GM21390 (cell line): ENCODE data around the gene MS4A8.
"Not testable (repeated sequence)": the region's sequence is repeated elsewhere in the genome, so short reads cannot be mapped to it uniquely, and the experiment has no call there.

Experiments
- ATAC-seq: cut with Tn5 transposase; IDR thresholded peaks from one replicate; pipeline ENCODE4 v1.9.1; 2021; ENCODE audit not compliant: unreplicated experiment

MS4A8 gene

GRCh38 chr11:60724420-60724819 is 25.0 kb downstream of the MS4A8 start, which contains the start of gene MS4A18:
TSS of gene MS4A18 (plus strand) at chr11:60724720.
- no peak for ATAC-seq

DNA sequence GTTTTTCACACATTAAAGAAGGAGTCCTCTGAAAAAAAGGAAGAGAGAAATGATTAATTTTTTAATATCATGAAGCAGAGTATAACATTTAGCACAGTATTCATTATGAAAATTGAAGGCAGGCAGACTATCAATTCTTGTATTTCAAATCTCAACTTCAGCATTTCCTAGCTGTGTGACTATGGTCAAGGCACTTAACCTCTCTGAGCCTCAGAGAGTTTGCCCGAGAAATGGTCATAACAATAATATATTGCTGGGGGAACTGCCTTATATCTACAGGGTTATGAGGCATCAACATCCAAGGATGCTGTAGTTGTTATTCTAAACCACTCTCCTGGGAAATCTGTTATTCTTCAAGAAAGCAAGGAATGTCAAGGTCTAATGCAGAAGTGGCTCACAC is 26.2 kb downstream of the MS4A8 start:
- no peak for ATAC-seq

DNA sequence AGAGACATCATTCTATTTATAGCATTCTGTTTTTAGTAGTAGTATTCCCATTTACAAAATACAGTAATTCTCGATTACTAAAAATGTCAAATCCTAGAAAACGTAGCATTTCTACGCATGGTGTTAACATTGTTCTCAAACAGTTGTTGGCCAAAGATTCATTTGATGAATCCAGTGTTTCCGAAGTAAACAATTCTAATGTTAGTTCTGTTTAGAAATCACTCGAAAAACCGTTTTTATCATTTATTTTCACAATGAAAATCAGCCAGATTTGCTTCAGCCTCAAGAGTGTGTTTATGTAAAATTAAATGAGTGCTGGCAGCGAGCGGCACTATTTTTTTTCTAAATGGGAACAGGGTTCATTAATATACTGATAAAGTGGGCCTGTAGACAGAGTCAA is 32.2 kb downstream of the MS4A8 start:
- ATAC-seq: no peak

GRCh38 chr11:60734279-60734678 is 34.9 kb downstream of the MS4A8 start:
- ATAC-seq: no peak

- ATAC-seq: no peak
Observed at GRCh38 chr11:60739114-60739513, 39.7 kb downstream of the MS4A8 start.

- no peak for ATAC-seq
Observed at GRCh38 chr11:60740573-60740972, 41.2 kb downstream of the MS4A8 start.

GRCh38 chr11:60741421-60741820 is 42.0 kb downstream of the MS4A8 start:
- ATAC-seq: no peak

DNA sequence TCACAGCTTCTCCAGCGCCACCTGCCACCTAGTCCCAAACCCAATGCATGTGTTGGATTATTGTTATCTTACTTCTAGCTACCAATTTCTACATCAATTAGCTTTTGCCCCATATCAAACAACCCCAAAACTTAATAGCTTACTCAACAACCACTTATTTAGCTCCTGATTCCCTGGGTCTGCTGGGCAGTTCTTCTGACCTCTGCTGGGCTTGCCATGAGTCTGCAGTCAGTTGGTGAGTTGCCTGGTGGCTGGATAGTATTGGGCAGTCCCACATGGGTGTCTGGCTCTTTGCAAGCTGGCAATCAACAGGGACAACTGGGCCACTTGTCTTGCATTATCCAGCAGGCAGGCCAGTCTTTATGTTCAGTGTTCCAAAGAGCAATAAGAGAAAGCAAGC is 43.6 kb downstream of the MS4A8 start:
- no peak for ATAC-seq

- ATAC-seq: no peak
Observed at GRCh38 chr11:60744114-60744513, 44.7 kb downstream of the MS4A8 start.

- no peak for ATAC-seq
Observed at GRCh38 chr11:60747359-60747873, 48.0 kb downstream of the MS4A8 start.

- no peak for ATAC-seq
Observed at GRCh38 chr11:60748225-60748624, 48.8 kb downstream of the MS4A8 start.

- ATAC-seq: no peak
Observed at GRCh38 chr11:60748821-60749220, 49.4 kb downstream of the MS4A8 start.

DNA sequence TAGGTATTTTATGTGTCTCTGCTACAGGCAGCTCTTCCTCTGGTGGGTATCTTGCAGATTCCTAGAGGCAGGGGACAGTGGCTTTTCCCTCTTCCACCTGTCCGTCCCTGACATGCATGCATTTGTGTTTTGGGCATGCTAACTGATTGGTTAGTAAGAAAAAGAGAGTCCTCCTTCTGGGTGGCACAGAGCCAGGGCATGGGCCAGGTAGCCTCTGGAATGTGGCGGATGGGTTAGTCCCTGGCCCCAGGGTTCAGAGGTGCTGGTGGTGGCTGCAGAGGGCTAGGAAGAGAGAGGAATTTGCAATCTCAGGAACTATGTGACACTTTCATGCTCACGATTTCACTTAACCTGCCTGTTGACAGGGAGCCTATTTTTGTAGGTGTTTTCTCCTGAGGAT is 51.5 kb downstream of the MS4A8 start:
- no peak for ATAC-seq

- ATAC-seq: no peak
Observed at GRCh38 chr11:60753309-60753708, 53.9 kb downstream of the MS4A8 start.

DNA sequence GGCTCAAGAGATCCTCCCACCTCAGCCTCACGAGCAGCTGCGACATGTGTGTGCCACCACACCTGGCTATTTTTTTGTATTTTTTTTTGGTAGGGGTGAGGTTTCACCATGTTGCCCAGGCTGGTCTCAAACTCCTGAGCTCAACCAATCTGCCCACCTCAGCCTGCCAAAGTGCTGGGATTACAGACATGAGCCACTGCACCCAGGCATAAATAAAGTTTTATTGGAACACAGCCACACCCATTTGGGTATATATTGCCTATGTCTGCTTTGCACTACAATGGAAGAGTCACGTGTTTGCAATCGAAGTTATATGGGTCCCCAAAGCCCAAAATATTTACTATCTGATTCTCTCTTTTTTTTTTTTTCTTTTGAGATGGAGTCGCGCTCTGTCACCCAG is 55.5 kb downstream of the MS4A8 start:
- ATAC-seq: no peak

DNA sequence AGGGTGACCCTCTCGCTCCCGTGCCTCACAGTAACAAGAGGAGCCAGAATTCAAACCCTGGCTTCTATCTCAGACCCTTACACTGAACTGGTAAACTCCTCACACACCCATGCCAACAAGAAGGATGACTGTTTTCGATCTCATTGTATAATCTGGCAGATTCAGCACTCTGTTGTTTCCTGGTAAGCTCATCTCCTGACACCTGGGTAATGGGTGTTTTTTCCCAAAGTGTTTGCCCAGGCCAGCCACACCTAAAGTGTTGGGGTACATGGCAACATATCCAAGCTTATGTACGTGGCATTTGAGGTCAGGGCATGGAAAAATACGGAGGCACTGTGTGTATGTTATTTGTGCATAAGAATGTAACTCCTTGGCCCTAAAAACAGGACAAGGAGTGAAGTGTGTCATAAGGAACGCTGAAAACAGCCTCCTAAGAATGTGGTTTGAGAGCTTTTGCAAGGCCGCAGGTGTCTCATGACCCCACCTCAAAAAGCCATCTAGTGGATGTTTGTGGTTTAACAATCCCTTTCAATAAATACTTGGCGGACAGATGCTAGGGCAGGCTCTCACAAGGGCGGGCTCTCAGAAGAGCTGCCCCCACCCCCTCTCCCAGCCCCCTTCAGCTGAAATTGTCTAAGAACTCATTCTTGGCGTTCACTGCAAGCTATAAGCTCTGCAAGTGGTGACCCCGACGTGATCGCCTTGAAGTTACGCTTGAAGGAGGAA is 57.1 kb downstream of the MS4A8 start, which contains the start of gene MS4A15:
Gene MS4A15, plus strand, starts transcription at position 561 of the 726 bp plus-strand sequence. CDS start 6,867 bp downstream, outside the sequence.
- no peak for ATAC-seq

DNA sequence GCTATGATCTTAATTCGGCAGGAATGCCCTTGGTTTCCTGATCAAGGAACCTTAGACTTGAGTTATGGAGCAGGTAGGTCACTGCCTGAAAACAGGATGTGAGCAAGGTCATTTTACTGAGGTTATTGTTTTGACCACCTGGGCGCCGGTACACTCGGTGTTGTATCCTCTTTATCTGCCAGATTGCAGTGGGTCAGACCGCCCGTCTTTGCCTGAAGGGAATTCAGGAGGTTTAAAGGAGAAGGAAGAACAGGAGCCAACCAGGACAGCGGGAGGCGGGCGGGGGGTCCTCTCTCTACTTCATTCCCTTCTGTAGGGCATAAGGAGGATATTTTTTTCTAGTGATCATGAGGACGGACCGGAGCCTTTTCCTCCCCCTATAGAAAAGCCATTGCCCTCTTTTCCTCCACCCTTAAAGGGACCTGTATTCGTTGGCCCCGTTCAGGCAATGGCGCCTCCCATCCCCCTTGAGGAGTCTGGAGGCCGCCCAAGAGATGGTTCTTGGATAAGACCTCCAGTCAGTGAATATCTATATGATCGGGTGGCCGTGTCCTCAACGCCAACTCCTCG is 57.9 kb downstream of the MS4A8 start:
- ATAC-seq: no peak

GRCh38 chr11:60758671-60759070 is 59.3 kb downstream of the MS4A8 start:
- ATAC-seq: not testable (repeated sequence)

DNA sequence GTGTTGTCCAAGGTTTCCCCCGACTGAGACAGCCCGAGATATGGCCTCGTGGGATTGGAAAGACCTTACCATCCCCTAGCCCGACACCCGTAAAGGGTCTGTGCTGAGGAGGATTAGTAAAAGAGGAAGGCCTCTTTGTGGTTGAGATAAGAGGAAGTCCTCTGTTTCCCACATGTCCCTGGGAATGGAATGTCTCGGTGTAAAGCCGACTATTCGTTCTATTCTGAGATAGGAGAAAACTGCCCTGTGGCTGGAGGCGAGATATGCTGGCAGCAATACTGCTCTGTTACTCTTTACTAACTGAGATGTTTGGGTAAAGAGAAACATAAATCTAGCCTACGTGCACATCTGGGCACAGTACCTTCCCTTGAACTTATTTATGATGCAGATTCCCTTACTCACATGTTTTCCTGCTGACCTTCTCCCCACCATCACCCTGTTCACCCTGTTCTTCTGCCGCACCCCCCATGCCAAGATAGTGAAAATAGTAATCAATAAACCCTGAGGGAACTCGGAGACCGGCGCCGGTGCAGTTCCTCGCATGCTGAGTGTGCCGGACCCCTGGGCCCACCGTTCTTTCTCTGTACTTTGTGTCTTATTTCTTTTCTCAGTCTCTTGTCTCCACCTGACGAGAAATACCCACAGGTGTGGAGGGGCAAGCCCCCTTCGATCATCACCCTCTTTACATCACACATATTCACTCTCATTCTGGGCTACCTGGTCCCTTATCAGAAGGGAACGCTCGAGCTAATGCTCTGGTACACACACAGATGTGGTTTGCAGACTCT is 60.2 kb downstream of the MS4A8 start:
- not testable (repeated sequence) for ATAC-seq

DNA sequence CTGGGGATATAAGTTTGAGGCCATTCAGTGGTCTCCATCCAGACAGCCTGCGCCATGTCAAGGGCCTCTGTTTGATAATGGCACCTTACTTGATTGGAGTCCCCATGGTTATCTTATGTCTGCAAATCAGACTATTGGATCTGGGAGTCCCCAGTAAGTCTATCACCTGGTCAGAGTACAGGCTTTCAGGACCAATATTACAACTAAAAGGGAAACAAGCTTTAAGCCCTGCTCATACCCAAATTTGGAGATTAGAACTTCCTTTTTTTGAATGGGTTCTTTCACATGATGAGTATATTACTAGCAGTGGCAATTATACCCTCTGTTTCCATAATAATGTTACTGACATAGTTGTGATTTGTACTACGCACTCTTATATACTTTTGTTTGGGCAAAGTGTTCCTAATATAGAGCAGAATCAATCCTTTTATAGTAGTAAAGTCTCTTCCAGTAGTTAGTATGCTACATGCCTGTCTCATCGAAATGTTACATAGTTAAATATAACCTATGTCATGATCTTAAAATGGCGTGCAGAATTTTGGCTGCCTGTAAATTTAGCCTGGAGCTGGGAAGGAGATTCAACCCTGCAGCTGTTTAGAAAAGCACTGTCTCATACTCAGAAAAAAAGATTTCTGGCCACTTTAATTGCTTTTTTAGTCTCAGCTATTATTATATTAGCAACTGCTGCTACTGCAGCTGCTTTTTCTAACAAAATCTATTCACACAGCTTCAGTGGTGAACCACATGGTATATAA is 62.2 kb downstream of the MS4A8 start:
- ATAC-seq: peak; percentile 31
